GM18909 (cell line): Measurements from ENCODE around the gene SLC6A12.

Source experiments
- ATAC-seq: cut with Tn5 transposase; IDR thresholded peaks from one replicate; pipeline ENCODE4 v1.9.1; 2021; ENCODE audit warnings: mild to moderate bottlenecking; ENCODE audit not compliant: unreplicated experiment, poor library complexity

SLC6A12 gene

DNA sequence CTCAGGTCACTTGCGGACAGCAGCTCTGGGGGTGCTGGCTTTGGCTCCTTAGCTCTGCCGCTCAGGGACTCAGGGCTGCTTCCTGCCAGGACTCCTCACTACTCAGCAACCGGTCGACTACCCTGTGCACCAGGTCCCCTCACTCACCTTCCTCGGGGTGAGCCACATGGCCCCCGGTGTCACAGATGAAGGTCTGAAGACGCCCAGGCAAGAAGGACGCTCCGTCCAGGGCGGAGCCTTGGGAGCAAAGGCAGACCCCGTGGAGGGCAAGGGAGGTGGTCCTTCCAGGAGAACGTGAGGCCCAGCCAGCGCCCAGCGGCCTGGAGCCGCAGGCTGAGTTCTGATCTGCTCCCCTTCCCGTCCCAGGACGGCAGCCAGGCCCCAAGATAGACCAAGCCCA lies 32.0 kb downstream of the SLC6A12 start:
- ATAC-seq = no peak

GRCh38 chr12:180445-180844 lies 33.5 kb downstream of the SLC6A12 start:
- no peak for ATAC-seq

- ATAC-seq = no peak
Measured at GRCh38 chr12:179885-180284, 34.1 kb downstream of the SLC6A12 start.

DNA sequence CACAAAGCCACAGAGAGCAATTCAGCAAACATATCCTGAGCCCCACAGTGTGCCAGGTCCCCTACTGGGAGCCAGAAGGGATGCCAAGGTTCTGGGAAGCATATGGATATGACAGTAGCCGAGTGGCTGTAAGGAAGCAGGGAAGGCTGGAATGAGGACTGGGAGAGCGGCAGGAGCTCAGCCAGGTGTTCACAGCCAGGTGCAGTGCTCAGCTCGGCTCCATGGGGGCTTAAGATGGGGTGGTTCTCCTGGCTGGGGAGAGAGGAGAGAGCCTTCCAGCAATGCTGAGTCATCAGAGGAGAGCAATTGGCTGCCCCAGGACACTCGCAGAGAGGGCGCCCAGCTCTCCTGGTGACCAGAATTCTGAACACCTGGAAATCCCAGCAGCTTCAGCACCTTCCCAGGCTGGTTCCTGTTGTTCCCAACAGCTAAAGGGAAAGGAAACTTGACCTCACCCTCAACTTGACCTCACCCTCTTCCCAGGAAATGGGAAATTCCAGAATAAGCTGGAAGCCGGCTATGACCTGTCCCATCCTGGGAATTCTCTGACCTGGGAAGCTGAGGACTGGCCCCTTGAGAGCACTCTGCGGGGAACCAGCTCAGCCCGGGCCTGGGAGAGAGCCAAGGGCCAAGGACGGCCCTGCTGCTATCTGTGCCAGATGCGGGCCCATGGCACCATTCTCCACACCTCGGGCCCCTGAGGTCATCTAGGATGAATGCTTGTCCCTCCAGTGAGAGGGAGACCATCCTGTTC lies 34.6 kb downstream of the SLC6A12 start:
- no peak for ATAC-seq

- ATAC-seq = no peak
Measured at GRCh38 chr12:178829-179109, 35.2 kb downstream of the SLC6A12 start.

DNA sequence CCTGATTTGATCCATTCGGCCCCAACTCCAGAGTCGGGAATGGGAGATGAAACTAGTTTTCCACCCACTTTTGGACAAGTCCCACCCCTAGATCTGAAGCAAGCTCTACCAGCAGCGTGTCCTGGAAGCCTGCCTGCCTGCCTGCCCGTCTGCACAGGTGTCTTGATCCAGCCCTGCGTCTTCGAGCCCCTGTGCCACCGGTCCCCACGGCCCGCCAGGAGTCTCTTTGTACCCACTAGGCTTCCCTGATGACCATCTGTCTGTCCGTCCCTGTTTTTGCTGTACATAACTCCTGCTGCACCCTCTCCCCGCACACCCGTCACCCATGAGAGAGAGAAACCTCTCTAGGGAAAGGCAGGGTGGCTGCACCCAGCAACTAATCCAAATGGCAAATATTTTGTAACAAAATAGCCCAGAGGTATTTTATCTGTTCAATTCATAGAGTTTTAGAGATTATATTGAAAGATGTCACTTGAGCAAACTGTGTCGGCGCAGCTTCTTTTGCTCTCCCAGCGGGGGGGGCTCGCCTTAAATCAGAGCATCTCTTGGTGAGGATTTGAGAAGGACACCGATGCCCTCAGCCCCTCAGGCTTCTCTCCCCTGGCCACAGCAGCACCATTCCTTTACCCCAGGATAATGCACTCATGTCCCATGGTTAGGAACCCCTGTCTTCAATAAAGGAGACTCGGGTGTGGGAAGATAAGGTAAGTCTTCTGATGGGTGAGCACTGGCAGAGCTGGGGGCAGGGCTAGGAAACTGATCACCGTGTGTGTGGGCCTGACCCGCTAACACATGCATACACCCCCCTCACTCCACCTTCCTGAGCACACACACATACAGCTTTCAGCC lies 35.8 kb downstream of the SLC6A12 start:
- no peak for ATAC-seq

DNA sequence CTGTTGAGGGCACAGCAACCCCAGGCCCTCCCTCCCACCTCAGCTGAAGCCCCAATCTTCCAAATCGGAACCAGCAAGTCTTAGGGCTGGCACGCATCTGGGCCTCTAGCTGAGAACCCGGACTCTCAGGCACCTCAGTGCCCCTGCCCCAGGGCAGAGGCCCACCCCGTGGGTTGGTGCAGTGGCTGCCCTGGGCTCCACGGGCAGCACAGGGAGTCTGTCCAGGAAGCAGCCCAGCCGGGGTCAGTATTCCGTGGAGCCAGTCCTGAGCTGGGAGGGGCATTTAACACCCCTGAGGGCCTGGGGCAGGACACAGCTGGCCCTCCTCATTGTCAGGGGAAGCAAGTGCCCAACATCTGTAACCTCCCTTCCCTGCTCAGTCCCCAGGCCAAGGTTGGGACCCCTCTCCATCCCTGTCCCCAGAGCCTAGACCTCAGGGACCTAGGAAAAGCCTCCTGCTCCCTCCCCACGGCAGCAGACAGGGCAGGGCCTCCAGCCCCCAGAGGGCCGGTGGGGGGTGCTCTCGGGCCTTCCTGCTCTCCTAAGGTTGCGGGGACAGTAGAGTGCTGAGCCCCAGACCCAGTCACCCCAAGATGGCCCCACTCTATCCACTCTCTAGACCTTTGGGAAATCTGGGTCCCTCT lies 36.5 kb downstream of the SLC6A12 start:
- no peak for ATAC-seq

DNA sequence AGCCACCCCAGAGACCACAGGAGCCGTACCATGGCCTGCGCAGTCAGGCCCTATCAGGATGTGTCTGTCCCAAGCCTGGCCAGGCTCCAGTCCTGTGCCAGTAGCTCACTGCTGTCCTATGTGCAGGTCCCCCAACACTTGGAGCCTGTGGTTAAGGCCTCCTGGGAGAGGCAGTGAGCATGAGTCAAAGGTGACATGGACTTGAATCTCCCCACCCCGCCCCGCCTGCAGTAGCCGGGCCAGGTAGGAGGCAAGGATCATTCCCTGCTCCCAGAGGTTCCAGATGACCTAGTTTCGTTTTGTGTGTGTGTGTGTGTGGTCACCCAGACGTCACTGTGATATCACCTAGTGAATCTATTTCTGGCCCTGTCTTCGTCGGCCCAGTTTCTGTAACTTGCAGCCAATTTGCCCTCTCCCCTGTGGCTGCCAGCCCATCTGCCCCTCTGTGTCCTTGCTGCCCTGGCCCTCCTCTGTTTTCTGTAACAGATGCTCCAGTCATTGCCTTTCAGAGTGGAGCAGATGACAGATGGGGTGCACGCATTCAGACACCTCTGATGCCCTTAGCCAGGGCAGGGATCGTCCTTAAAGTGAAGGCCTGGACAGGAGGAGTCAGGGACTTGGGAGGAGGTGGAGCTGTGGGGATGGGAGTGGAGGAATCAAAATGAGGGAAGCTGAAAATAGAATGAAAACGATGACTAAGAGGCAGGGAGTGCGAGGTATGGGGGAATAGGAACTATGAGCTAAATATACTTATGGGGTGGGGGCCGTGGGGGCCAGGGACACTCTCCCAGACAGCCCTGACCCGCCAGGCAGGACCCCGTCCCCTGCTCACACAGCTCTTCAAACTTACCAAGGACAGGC lies 37.4 kb downstream of the SLC6A12 start:
- no peak for ATAC-seq

DNA sequence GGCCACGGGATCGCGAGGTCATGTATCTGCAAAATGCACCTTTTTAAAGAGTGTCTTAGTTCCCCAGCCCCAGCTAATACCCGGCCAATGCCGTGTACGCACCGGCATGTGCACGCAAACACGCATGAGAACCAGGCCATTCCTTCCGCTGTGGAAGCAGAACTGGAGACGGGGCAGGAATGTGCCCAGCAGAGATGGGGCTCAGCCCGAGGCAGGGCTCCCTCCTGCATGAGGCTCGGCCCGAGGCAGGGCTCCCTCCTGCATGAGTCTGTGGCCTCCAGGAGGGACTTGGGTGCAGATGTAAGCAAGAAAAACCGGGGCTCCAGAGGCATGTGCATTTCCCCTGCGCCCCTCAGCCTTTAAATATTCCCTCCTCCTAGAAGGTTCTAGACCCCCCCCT lies 38.2 kb downstream of the SLC6A12 start:
- ATAC-seq = no peak

GRCh38 chr12:175250-175649 lies 38.7 kb downstream of the SLC6A12 start:
- ATAC-seq = no peak

DNA sequence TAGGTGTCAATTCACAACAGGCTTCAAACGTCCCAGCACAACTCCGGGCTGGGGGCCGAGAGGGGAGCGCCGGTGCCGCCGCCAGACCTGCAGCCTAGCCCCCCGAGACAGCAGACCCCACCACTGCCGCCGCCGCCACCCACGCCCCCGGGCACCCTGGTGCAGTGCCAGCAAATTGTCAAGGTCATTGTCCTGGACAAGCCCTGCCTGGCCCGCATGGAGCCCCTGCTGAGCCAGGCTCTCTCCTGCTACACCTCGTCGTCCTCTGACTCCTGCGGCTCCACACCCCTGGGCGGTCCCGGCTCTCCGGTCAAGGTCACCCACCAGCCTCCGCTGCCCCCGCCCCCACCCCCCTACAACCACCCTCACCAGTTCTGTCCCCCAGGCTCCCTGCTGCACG lies 39.4 kb downstream of the SLC6A12 start:
- no peak for ATAC-seq

GRCh38 chr12:174124-174523 lies 39.8 kb downstream of the SLC6A12 start:
- no peak for ATAC-seq

GRCh38 chr12:172732-173161 lies 41.2 kb downstream of the SLC6A12 start:
- no peak for ATAC-seq

DNA sequence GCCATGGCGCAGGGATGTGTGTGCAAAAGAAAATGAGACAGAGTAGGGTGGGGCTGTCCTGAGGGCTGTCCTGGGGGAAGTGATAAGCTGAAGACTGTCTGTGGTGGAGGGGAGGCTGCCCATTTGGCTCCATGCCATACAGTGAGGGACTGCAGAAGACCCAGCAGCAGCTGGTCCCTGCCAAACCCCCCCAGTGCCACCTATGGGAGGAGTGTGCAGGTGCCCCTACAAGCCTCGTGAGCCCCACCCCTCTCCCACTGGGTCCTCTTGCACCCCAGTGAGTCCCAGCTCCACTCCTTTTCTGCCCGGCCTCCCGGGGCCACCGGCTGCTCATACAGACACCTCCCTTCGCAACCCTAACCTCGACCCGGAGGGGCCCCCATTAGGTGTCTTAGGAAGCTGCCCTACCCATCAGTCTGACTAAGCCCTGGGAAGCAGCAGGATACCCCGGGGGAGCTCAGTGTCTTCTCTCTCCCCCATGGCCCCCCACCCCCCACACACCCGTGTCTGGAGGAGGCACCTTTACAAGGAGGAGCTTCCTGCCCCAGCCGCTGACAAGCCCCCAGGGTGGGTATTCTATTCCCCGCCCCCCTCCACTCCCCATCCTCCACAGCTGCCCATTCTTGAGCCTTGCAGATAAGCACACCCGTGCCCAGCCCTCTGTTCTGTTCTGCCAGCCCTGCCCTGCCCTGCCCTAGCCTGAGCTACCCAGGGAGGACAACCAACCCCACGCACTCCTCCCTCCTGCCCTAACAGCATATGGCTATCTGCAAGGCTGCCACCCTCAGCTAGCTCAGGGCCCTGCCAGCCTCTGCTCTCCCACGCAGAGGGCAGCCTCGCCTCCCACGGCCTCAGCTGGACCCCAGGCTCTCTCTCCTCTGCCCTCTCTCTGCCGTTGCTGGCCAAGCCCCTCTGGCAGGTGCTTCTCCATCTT lies 41.9 kb downstream of the SLC6A12 start:
- ATAC-seq = no peak

GRCh38 chr12:171276-171675 lies 42.7 kb downstream of the SLC6A12 start:
- ATAC-seq = no peak

DNA sequence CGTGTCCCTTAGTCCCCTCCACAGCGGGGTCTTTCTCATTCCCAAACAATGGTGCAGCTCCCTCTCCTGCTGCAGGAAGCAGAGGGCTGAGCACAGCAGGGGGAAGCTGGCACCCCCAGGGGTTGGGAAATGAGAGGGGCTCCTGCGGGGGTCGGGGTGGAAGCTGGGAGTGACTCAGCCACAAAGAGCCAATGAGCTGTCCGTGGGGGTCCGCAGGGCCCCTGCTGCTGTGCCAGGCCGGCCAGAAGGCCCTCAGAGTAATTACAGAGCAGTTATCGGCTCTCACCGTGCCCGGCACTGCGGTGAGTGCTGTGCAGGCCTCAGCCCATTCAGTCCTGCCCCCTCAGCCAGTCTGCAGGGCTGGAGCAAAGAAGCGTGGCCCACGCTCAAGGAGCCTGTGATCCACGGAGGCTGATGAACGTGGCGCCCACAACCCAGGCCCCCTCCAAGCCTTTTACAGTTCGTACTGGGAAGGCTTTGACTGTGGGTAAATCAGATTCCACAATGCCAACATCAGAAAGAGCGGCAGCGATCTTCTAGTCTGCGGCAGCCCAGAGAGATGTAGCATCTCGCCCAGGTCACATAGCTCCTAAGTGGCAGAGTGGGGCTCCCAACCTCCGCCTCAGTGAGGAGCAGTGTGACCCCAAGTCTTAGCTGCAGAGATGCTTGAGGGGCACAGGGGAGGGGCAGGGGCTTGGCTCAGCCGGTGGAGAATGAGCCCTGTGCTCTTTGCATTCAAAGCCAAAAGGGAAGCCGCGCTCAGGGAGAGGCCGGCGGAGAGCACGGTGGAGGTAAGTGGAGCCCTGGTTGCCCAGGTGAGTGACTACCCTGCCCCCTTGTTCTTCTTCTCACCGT lies 43.4 kb downstream of the SLC6A12 start:
- ATAC-seq = no peak

- no peak for ATAC-seq
Measured at GRCh38 chr12:169528-170370, 44.2 kb downstream of the SLC6A12 start.
